MM.1S (cell line): ENCODE results near the gene CBX6.
"Not testable (repeated sequence)": the region's sequence is repeated elsewhere in the genome, so short reads cannot be mapped to it uniquely, and the experiment has no call there.

ENCODE experiments used
- DNase-seq: peaks from one replicate; pipeline ENCODE4 v3.0.0-alpha.2; 2015
- H2AFZ ChIP-seq: fragments of 300-600 bp; sonication (generic); 2 replicates; pipeline ENCODE4 v1.6.0; 2016; ENCODE audit warnings: antibody characterized with exemption, low read length
- H3F3A ChIP-seq: fragments of 300-600 bp; sonication (generic); 2 replicates; pipeline ENCODE4 v1.6.1; 2016; ENCODE audit warnings: mild to moderate bottlenecking, antibody characterized with exemption, low read length, moderate library complexity, mixed read lengths; ENCODE audit not compliant: insufficient read depth
- H3K27ac ChIP-seq: fragments of 300-600 bp; sonication (generic); 2 replicates; pipeline ENCODE4 v1.5.1; 2016; ENCODE audit warnings: mild to moderate bottlenecking, low read length
- H3K27me3 ChIP-seq: fragments of 300-600 bp; sonication (generic); replicated peaks from 2 replicates; pipeline ENCODE4 v1.6.0; 2016; ENCODE audit warnings: low read length; ENCODE audit not compliant: insufficient read depth
- H3K36me3 ChIP-seq: fragments of 300-600 bp; sonication (generic); replicated peaks from 2 replicates; pipeline ENCODE4 v1.6.1; 2016; ENCODE audit warnings: mild to moderate bottlenecking, low read length, mixed read lengths; ENCODE audit not compliant: insufficient read depth
- H3K4me1 ChIP-seq: fragments of 300-600 bp; sonication (generic); 2 replicates; pipeline ENCODE4 v1.6.1; 2016; ENCODE audit warnings: low read length, mixed read lengths
- H3K4me2 ChIP-seq: fragments of 300-600 bp; sonication (generic); 2 replicates; pipeline ENCODE4 v1.6.0; 2016; ENCODE audit warnings: low read depth, low read length
- H3K4me3 ChIP-seq: fragments of 300-600 bp; sonication (generic); 2 replicates; pipeline ENCODE4 v1.5.1; 2016; ENCODE audit warnings: low read length, mixed read lengths
- H3K79me2 ChIP-seq: fragments of 300-600 bp; sonication (generic); 2 replicates; pipeline ENCODE4 v1.6.1; 2016; ENCODE audit warnings: mixed run types, low read length, mixed read lengths
- H3K9ac ChIP-seq: fragments of 300-600 bp; sonication (generic); 2 replicates; pipeline ENCODE4 v1.6.1; 2016; ENCODE audit warnings: low read length, mixed read lengths
- H3K9me2 ChIP-seq: fragments of 300-600 bp; sonication (generic); replicated peaks from 2 replicates; pipeline ENCODE4 v1.6.1; 2016; ENCODE audit warnings: mild to moderate bottlenecking, low read length, mixed read lengths; ENCODE audit not compliant: insufficient read depth
- H3K9me3 ChIP-seq: fragments of 300-600 bp; sonication (generic); replicated peaks from 2 replicates; pipeline ENCODE4 v1.6.1; 2016; ENCODE audit warnings: mild to moderate bottlenecking, low read length, mixed read lengths; ENCODE audit not compliant: insufficient read depth
- H4K20me1 ChIP-seq: fragments of 300-600 bp; sonication (generic); 2 replicates; pipeline ENCODE4 v1.6.1; 2016; ENCODE audit warnings: mild to moderate bottlenecking, low read length, moderate library complexity, mixed read lengths; ENCODE audit not compliant: insufficient read depth
- EZH2 ChIP-seq: fragments of 300-600 bp; sonication (generic); optimal IDR thresholded peaks from 2 replicates; pipeline ENCODE3; 2017; ENCODE audit warnings: low read depth, mild to moderate bottlenecking, antibody characterized with exemption, low read length, mixed read lengths
- EZH2phosphoT487 ChIP-seq: fragments of 300-600 bp; sonication (generic); IDR thresholded peaks from 2 replicates; pipeline ENCODE4 v1.6.1; 2018; ENCODE audit warnings: antibody characterized with exemption, low read length
- TF ChIP-seq, protein P1 (sequence below): fragments of 300-600 bp; sonication (generic); IDR thresholded peaks from 2 replicates; pipeline ENCODE4 v1.5.1; 2016; ENCODE audit warnings: antibody characterized with exemption, low read length, mixed read lengths

Gene CBX6

GRCh38 chr22:38906052-38906451, 34.0 kb upstream of the CBX6 start:
- H3K27me3 ChIP-seq, result no peaks in the 10 kb centered on the region
- DNase-seq, result no peak
- peaks cover 19% of the 10 kb centered on the region for H3F3A ChIP-seq
- H3K27ac ChIP-seq, result no peak overlapping the region
- H3K9ac ChIP-seq, result no peak overlapping the region
- H3K4me3 ChIP-seq, result no peak overlapping the region
- no peaks in the 10 kb centered on the region for H3K9me2 ChIP-seq
- no peak overlapping the region for H3K4me2 ChIP-seq
- H4K20me1 ChIP-seq, result no peaks in the 10 kb centered on the region
- TF ChIP-seq, protein P1, sequence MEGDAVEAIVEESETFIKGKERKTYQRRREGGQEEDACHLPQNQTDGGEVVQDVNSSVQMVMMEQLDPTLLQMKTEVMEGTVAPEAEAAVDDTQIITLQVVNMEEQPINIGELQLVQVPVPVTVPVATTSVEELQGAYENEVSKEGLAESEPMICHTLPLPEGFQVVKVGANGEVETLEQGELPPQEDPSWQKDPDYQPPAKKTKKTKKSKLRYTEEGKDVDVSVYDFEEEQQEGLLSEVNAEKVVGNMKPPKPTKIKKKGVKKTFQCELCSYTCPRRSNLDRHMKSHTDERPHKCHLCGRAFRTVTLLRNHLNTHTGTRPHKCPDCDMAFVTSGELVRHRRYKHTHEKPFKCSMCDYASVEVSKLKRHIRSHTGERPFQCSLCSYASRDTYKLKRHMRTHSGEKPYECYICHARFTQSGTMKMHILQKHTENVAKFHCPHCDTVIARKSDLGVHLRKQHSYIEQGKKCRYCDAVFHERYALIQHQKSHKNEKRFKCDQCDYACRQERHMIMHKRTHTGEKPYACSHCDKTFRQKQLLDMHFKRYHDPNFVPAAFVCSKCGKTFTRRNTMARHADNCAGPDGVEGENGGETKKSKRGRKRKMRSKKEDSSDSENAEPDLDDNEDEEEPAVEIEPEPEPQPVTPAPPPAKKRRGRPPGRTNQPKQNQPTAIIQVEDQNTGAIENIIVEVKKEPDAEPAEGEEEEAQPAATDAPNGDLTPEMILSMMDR, result no peak
- TF ChIP-seq EZH2phosphoT487, result no peak
- no peak for TF ChIP-seq EZH2
- no peaks in the 10 kb centered on the region for H3K36me3 ChIP-seq
- H3K9me3 ChIP-seq, result no peaks in the 10 kb centered on the region
- H2AFZ ChIP-seq, result no peak overlapping the region
- peaks cover 19% of the 10 kb centered on the region for H3K4me1 ChIP-seq
- H3K79me2 ChIP-seq, result no peaks in the 10 kb centered on the region

DNA sequence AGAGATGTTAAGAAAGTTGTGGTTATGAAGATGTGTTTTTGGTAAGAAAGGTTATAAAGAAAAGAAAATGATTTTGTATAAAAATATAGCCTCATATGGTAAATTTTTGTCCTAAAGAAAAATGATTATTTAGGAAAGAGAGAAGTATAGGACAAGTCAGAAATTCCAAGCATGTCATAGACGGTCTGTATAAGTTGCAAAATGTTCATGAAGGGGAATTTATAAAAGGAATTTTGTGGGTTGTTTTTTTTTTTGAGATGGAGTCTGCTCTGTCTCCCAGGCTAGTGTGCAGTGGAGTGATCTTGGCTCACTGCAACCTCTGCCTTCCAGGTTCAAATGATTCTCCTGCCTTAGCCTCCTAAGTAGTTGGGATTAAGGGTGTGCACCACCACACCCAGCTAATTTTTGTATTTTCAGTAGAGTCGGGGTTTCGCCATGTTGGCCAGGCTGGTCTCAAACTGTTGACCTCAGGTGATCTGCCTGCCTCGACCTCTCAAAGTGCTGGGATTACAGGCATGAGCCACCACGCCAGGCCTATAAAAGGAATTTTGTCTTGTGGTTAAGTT, 32.1 kb upstream of the CBX6 start:
- H3K9me3 ChIP-seq, H3K9me2 ChIP-seq, H3K4me2 ChIP-seq, H3K79me2 ChIP-seq, DNase-seq, H2AFZ ChIP-seq, H3K4me3 ChIP-seq, H3K27ac ChIP-seq, H3K27me3 ChIP-seq, H4K20me1 ChIP-seq, H3K9ac ChIP-seq, H3K36me3 ChIP-seq: not testable (repeated sequence)
- H3K4me1 ChIP-seq, result peaks cover 30% of the 10 kb centered on the region
- peaks cover 26% of the 10 kb centered on the region for H3F3A ChIP-seq

GRCh38 chr22:38901111-38901641, 29.2 kb upstream of the CBX6 start:
- Histone ChIP-seq H3K9ac (peak overlapping the region; percentile 26; the same call in 1 of the 2 replicates), H4K20me1 (no peaks in the 10 kb centered on the region), H3K27ac (peak overlapping the region; percentile 79), H3K4me2 (peak overlapping the region; percentile 79), H3K27me3 (no peaks in the 10 kb centered on the region), H3K4me3 (peak overlapping the region; percentile 34), H3K79me2 (no peaks in the 10 kb centered on the region), H3K9me2 (no peaks in the 10 kb centered on the region), H3K36me3 (no peaks in the 10 kb centered on the region), H3F3A (peaks cover 26% of the 10 kb centered on the region), H3K4me1 (peaks cover 39% of the 10 kb centered on the region), H2AFZ (peak overlapping the region; percentile 17; the same call in 1 of the 2 replicates), H3K9me3 (no peaks in the 10 kb centered on the region)
- TF ChIP-seq EZH2, result no peak
- TF ChIP-seq, protein P1, result no peak
- TF ChIP-seq EZH2phosphoT487, result no peak
- peak; percentile 76 for DNase-seq

DNA sequence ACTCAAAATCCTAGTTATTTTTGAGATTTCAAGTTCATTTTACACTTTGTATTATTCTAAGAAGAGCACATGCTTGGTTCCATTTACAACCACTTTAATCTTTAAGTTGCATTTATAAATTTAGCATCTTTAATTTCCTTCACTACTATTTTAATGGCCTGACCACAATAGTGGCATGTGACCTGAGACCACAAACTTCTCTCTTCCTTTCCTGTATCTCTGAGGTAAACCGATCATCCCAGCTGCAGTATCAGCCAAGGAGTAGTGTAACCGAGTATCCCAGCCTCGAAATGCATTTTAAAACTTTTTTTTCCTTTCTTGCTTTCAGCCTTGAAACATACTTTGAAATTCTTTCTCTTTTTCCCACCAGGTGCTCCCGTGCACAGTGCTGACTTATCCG, 28.7 kb upstream of the CBX6 start:
- Histone ChIP-seq H3K9me3 (no peaks in the 10 kb centered on the region), H3F3A (peaks cover 26% of the 10 kb centered on the region), H3K27me3 (no peaks in the 10 kb centered on the region), H3K4me2 (peak overlapping the region; percentile 79), H3K36me3 (no peaks in the 10 kb centered on the region), H2AFZ (peak overlapping the region; percentile 17; the same call in 1 of the 2 replicates), H4K20me1 (no peaks in the 10 kb centered on the region), H3K27ac (peak overlapping the region; percentile 79), H3K4me3 (peak overlapping the region; percentile 34), H3K79me2 (no peaks in the 10 kb centered on the region), H3K4me1 (peaks cover 39% of the 10 kb centered on the region), H3K9ac (peak overlapping the region; percentile 26; the same call in 1 of the 2 replicates), H3K9me2 (no peaks in the 10 kb centered on the region)
- TF ChIP-seq, protein P1, result no peak
- TF ChIP-seq EZH2 (no peak), EZH2phosphoT487 (no peak)
- DNase-seq, result peak; percentile 77
